ENCODE results near the gene OOSP4B.
"Not testable (repeated sequence)": the region's sequence is repeated elsewhere in the genome, so short reads cannot be mapped to it uniquely, and the experiment has no call there.

Gene OOSP4B

DNA sequence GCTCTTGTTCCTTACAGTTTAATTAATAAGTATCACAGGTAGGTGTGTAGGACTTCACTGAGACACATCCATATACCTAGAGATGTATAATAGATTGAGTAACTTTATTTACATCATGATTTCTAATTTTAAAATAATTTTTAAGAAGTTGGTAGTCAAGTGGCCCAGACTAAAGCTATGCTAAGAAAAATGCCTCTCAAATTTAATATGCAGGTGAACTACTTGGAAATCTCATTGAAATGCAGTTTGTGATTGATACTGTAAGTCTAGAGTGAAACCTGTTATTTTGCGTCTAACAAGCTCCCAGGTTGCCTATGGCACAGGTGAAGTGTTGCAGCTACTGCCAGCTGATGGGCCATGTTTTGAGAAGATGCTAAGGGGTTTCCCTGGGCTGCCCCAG, at the start of gene OOSP4B:
TSS of gene OOSP4B (plus strand) at position 301 of the 400 bp plus-strand sequence.
- no peak for DNase-seq

DNA sequence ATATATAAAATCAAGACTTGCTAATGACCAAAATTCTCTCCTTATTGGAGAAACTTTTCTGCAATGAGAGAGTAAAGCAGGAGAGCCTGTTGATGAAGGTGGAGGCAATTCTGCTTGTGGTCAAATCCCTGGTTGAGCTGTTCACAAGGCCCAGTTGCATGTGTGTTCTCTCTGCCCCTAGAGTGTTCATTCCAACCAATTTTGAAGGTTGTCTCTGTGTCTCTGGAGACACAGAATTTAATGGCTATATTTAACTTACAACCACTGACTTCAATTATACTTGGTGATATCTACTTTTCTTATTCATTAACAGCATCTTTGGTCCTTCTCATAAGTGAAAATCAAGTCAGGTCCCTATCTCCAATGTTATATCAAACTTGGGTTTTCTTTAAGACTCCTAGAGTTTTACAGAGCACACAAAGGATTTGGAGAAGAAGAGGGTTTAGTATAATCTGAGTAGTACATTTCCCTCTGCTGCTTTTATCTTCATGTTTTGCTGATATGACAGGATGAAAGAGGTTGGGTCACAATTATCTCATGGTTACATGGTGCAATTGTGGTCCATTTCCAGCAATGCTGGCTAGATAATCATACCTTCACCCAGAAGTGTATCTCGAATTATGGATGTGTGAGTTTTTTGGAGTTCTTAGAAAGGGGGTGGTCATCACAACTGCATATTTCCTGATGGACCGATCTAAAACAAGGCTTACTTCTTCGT, 49.1 kb upstream of the OOSP4B start:
- no peak for DNase-seq

DNA sequence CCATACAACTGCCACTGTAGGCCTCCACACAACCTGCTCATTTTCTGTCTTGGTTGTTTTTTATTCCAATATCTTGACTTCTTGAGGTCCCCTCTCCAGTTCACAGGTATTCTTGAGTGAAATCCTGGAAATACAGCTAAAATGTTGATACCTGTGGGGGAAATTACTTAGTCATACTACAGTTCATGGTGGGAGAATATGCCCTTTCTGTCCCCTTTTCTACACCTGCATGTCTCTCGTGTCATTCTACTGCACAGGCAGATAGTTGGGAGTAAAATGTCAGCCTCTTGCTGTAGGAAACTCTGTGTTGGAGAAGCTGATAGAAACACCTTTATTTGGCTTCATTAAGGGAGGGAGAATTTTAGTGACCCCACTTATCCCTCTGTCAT, 48.6 kb upstream of the OOSP4B start:
- DNase-seq = no peak

DNA sequence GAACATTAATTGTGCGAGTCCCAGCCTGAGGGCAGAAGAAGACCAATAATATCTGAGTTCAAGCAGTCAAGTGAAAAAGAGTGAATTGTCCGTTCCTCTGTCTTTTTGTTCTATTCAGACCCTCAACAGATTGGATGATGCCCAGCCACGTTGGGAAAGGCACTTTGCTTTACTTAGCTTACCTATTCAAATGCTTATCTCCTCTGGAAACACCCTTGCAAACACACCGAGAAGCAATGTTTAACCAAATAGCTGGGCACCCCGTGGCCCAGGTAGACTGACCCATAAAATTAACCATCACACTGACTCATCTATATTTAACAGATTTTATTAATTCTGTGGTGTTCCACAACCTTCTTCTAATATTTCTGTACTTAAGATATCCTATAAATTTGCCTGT, 43.9 kb upstream of the OOSP4B start:
- no peak for DNase-seq

DNA sequence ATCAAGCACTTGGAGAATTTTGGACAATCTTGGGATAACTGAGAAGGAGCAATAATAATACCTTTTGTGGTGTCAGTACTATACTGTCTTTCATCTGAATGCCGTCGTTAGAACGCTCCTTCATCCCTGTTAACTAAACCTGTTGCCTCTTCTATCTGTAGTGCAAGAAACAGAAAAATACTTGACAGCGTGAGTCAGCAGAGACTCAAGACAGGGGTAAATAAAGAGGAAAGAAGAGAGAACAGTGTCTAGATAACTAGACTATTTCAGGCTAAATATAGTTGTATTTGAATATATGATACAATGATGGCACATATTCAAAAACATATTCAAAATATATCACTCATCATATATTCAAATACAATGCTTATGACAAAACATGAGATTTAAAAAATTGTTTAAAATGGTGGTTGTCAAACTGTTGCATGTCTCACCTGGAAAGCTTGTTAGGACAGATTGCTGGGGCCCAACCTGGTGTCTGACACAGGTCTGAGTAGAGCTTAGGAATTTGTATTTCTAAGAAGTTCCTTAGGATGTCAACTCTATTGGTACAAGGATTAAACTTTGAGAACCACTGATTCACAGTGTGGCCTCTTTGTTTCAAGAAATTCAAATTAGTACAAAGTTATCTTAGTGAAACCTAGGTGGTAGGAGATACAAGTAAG, 35.7 kb upstream of the OOSP4B start:
- DNase-seq = no peak

DNA sequence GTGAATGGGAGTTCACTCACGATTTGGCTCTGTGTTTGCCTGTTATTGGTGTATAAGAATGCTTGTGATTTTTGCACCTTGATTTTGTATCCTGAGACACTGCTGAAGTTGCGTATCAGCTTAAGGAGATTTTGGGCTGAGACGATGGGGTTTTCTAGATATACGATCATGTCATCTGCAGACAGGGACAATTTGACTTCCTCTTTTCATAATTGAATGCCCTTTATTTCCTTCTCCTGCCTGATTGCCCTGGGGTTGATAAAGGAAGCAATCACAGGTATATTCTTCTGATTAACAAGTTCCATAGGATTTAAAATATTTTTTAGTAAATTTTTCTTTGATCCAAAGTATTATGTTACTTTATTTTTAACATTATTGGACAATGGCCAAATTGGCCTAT, 34.9 kb upstream of the OOSP4B start:
- not testable (repeated sequence) for DNase-seq

DNA sequence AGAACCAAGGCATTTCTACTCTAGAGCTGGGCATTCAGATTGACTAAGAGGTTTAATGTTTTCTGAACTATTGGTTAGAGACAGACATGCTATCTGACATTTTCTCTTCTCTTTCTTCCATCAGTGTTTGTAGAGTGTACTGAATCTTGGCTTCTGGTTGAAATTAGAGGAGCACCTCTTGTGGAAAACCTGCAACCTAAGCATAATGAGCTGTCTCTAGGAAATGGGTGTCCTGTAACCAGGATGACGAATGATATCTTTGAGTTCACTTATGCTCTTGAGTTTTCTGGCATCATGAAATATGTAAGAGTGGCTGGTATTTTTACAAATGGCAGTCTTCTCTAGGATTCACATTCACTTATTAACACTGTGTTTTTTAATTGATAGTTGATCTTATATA, 33.8 kb upstream of the OOSP4B start:
- no peak for DNase-seq

DNA sequence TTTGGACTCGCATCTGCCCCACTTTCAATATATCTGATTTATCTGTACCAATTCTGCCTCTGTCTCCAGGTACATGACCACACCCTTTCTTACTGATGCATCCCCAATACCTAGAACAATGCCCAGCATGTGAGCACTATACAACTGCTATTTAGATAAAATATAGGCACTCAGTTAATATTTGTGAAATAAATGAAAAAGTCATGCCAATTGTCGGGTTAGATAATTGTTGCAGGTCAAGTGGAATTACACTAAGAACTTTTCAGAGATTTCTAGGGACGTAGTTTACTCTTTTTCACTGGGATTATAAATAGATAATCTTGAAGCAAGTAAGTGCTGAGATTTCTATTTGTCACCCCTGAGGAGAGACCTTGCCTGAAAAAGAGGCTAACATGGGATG, 32.6 kb upstream of the OOSP4B start:
- DNase-seq = no peak

DNA sequence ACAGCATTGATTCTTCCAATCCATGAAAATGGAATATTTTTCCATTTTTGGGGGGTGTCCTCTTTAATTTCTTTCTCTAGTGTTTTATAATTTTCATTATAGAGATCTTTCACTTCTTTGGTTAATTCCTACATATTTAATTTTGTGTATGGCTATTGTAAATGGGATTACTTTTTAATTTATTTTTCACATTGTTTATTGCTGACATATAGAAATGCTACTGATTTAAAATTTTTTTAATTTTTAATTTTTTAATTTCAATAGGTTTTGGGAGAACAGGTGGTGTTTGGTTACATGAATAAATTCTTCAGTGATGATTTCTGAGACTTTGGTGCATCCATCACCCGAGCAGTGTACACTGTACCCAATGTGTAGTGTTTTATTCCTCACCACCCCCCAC, 26.6 kb upstream of the OOSP4B start:
- no peak for DNase-seq

DNA sequence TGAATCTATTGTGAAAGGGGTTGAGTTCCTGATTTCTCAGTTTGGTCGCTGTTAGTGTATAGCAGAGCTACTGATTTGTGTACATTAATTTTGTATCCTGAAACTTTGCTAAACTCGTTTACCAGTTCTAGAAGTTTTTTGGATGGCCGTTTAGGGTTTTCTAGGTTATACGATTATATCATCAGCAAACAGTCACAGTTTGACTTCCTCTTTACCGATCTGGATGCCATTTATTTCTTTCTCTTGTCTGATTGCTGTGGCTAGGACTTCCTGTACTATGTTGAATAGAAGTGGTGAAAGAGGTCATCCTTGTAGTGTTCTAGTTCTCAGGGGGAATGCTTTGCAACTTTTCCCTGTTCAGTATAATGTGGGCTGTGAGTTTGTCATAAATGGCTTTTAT, 24.6 kb upstream of the OOSP4B start:
- DNase-seq = no peak

DNA sequence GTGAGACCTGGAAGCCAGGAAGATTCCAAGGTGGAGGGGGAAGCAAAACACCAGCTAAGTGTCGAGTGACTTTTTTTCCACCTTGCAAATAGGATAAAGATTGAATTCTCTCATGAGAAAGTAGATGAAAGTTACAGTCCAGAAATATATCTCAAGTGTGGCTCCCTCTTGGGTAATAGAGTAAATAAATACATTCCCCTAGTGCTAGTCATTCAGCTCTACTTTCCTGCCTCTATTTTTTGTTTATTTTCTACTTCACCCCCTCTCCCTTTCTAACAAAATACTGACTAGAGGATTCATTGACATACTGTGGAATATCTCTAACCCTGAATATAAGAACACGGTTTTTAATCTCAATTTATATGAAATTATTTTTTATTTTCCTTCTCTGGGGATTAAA, 19.2 kb upstream of the OOSP4B start:
- DNase-seq = no peak

DNA sequence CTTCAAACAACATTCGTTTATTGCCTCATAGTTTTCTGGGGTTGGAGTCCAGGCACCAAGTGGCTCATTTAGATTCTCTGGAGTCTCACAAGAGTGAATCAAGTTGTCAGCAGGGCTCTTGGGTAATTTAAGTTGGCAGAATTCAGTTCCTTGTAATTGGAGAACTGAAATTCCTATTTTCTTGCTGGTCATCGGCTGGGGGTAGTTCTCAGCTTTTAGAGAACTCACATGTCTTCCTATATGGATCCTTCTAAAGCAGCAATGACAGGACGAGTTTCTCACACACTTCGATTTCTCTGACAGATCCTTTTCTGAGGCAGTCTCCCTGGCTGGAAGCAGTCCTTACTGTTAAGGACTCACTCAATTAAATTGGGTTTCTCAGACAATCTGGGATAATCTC, 17.3 kb upstream of the OOSP4B start:
- DNase-seq = no peak

DNA sequence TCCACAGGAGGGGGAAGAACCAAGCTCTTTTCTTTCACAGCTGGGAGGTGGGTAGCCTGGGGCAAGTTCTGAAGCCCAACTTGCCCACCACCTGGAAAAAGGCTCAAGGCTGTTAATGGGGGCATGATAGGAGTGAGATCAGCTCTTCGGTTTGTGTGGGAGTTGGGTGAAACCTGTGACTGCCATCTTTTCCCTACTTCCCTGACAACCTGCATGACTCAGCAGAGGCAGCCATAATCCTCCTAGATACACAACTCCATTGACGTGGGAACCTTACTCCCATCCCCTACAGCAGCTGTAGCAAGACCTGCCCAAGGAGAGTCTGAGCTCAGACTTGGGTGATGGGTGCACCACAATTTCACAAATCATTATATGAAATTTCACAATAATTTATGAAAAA, 13.3 kb upstream of the OOSP4B start:
- DNase-seq = no peak

DNA sequence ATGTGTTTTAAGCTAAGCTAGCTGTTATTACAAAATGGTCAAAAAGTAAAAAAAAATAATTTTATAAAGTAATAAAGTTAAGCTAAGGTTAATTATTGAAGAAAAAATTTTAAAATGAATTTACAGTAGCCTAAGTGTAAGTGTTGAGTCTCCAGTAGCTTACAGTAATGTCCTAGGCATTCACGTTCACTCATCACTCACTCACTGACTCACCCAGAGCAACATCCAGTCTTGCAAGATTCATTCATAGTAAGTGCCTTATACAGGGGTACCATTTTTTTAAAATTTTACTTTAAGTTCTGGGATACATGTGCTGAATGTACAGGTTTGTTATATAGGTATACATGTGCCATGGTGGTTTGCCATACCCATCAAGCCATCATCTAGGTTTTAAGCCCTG, 11.6 kb upstream of the OOSP4B start:
- no peak for DNase-seq

DNA sequence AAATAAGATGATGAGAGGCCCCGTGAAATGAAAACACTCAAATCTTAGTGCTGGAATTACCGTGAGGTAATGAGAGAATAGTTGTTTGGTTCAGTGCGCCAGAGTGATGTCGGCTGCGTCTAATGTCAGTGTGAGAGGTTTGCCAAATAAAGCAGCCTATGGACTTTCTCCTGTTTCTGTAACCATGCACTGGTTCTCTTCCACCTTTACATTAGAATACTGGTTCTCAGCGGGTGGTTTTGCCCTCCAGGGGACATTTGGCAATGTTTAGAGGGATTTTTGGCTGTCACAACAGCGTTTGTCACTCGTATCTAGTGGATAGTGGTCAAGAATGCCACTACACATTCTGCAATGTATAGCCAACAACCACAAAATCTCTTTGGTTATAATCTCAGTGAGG, 1.1 kb downstream of the OOSP4B start:
- no peak for DNase-seq

DNA sequence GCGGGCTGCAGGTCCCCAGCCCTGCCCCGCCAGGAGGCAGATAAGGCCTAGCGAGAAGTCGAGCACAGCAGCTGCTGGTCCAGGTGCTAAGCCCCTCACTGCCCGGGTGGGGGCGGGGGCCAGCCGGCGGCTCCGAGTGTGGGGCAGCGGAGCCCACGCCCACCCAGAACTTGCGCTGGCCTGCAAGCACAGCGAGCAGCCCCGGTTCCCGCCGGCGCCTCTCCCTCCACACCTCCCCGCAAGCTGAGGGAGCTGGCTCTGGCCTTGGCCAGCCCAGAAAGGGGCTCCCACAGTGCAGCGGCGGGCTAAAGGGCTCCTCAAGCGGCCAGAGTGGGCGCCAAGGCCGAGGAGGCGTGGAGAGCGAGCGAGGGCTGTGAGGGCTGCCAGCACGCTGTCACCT, 3.4 kb downstream of the OOSP4B start:
- DNase-seq = not testable (repeated sequence)

DNA sequence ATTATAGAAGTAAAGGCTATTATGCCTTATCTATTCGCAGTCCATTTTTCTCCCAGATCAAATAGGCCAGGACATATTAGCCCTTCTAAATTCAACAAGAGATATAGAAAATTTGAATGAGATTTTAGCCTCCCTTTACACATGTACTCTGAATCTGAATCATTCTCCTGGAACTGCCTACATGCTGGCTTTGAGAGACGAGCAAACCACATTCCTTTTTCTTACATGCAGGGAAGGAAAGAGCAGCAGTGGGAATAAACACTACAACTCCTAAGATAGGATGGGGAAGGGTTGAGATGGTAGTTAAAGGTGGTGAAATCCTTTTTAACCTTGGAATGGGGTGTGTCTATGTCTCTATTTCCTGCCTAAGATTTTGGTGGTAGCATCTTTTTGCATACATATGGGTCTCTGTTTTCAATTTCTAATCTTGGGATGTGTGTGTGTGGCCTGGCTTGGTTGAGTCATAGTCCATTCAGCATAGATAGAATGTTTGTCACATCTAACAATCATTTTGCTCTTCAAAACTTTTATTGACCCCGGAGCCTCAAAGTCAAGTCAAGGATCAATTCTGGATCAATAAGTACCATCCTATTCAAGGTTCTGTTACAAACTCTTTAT, 12.1 kb downstream of the OOSP4B start:
- DNase-seq = no peak

DNA sequence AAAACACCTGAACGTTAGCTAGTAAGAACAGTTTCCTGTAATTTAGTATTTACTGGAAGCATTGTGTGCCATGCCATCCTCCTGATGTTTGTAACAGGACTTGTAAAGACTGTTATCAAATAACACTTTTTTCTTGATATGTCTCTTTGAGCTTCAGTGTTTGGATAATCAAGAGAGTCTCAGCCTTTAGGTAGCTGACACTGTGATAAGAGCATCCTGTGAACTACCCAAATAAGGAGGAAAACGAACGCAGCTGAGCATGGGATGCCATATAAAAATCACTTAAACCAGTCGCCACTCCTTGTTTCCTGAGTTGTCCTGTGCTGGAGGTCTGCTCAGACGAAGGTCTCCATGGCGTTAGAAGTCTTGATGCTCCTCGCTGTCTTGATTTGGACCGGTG, 23.1 kb downstream of the OOSP4B start, which contains the start of gene OOSP2:
TSS of gene OOSP2 (plus strand) at position 301 of the 400 bp plus-strand sequence. CDS start at position 352, 51 bp downstream.
- no peak for DNase-seq

DNA sequence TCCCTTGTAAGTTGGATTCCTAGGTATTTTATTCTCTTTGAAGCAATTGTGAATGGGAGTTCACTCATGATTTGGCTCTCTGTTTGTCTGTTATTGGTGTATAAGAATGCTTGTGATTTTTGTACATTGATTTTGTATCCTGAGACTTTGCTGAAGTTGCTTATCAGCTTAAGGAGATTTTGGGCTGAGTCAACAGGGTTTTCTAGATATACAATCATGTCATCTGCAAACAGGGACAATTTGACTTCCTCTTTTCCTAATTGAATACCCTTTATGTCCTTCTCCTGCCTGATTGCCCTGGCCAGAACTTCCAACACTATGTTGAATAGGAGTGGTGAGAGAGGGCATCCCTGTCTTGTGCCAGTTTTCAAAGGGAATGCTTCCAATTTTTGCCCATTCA, 33.4 kb downstream of the OOSP4B start:
- DNase-seq = not testable (repeated sequence)

DNA sequence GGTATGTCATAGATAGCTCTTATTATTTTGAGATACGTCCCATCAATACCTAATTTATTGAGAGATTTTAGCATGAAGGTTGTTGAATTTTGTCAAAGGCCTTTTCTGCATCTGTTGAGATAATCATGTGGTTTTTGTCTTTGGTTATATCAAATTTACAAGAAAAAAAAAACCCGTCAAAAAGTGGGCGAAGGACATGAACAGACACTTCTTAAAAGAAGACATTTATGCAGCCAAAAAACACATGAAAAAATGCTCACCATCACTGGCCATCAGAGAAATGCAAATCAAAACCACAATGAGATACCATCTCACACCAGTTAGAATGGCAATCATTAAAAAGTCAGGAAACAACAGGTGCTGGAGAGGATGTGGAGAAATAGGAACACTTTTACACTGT, 33.9 kb downstream of the OOSP4B start:
- DNase-seq = not testable (repeated sequence)

DNA sequence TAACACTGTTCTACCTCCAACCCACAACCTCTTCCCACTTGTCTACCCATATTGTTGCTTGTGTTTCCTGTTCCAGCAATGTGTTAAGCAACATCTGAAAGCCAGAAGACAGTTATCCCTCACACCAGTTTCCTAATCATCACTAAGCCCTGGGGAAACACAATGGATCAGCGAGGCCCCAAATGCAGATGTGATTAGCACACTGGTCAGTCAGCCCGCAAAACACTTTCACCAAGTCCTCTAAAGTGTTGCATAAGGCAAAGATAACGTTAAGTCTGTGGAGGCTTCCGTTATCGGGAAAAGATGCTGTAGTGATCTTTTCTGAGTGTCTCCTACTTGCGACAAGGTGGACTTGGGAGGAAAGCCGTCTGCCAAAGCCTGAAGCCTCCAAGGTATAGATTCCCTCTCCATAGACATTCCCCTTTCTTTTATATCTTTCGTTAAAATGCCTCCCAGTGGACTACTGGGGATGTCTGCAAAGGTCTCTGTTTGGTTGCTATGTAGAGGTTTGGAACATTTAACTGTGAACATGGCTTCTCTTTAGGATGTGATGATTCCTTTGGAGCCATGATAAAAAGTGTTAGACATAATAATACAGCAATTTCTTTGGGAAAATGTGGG, 39.5 kb downstream of the OOSP4B start, which contains the start of gene MS4A3:
TSS of gene MS4A3 (plus strand) at position 317 of the 621 bp plus-strand sequence. CDS start 4,496 bp downstream, outside the sequence.
- DNase-seq = no peak

DNA sequence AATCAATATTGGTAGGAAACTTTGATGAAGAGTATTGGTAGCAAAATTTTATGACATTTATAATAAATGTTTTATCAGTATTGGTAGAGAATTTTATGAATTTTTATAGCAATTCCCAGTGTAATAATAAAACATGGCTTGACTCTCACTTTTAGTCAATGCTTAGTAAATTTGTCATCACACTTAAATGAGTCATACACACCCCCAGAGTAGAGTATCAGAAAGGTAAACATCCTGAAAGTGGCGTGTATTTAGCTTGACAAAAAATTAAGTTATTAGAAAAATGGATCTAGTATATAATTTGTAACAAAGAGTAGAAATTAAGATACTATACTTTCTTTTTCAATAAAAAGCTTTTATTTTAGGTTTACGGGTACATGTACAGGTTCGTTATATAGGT, 42.1 kb downstream of the OOSP4B start:
- no peak for DNase-seq

DNA sequence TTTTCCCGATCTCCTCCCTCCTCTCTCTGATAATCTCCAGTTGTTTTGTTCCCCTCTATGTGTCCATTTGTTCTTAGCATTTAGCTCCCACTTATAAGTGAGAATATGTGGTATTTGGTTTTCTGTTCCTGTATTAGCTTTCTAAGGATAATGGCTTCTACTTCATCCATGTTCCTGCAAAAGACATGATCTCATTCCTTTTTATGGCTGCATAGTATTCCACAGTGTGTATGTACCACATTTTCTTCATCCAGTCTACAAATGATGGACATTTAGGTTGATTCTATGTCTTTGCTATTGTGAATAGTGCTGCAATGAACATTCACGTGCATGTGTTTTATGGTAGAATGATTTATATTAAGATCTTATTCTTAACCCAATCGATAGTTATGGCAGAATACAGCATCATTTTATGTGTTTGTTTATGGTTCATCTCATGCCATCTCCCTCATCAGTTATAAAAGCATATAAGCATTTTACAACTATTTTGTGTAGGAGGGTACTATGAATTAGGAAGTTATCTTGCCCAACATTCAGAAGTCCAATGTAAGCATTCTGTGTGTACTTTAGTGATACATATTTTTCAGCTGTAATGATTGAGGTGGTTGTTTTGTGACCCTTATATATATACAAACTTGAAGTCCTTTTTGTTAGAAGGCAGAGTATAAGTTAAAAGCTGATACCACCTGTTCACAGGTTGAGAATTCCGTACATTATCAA, 42.7 kb downstream of the OOSP4B start:
- no peak for DNase-seq
